K562 (cell line): ENCODE data around the gene RBM26. TPM values are rescaled to one million over a fixed set of nuclear protein-coding genes. Genes with fewer than 3 reads are reported as not detected.
A peak's percentile ranks its signal among the peaks of the same experiment; 100 is the strongest.

Experiments
- ATAC-seq: fragments of 200-7000 bp; cut with Tn5 transposase; 3 replicates; pipeline ENCODE4 v1.9.1; 2020; ENCODE audit warnings: moderate library complexity
- BruUV-seq: library from RNA; stranded (reverse); fragments of 400-500 nt; replicated peaks from 2 replicates; lab custom pipeline; 2021; lab: Mats Ljungman, UMichigan
- CTCF ChIA-PET: fragments of 300-600 bp; formaldehyde crosslinking; extraction: SDS; loops from one replicate; lab custom pipeline; 2021; ENCODE audit warnings: low intra/inter-chr PET ratio; lab: Yijun Ruan, JAX
- POLR2A ChIA-PET: fragments of 300-600, 350-650 bp; sonication (Branson Sonifier 250); formaldehyde crosslinking; extraction: SDS; loops from one replicate; lab custom pipeline; 2021; ENCODE audit warnings: antibody characterized with exemption, inconsistent platforms; lab: Yijun Ruan, JAX
- DNase-seq, 4 experiments: peaks; one replicate each; pipeline versions ENCODE4 v3.0.0 to v3.0.0-alpha.2; 2011 to 2018; ENCODE audit warnings: low spot score in 3 of 4, mixed read lengths in 3 of 4; ENCODE audit errors: extremely low read depth in 1 of 4
- FAIRE-seq: peaks from 2 replicates; lab custom pipeline; 2011; peaks lifted over from hg19 to GRCh38; lab: Jason Lieb, UNC
- H2AFZ ChIP-seq: 2 replicates; pipeline ENCODE4 v1.6.0; 2011; ENCODE audit warnings: low read depth, low read length, control low read depth, inconsistent platforms
- H3K27ac ChIP-seq: fragments of 200-600 bp; 3 replicates; pipeline ENCODE4 v1.8.0; 2011; ENCODE audit warnings: low read depth, mild to moderate bottlenecking, control low read depth, inconsistent platforms, low read length, moderate library complexity, mixed read lengths; ENCODE audit errors: extremely low read depth
- H3K27me3 ChIP-seq, 2 experiments: fragments of 300-600 bp in 1 of 2; 2 replicates in 1 of 2; 3 replicates in 1 of 2; pipeline versions ENCODE4 v1.6.0 to v1.8.0; 2011; ENCODE audit warnings: inconsistent platforms in 2 of 2, low read length in 2 of 2, mild to moderate bottlenecking in 1 of 2, mixed read lengths in 1 of 2, moderate library complexity in 1 of 2; ENCODE audit not compliant: control insufficient read depth in 2 of 2, insufficient read depth in 2 of 2
- H3K36me3 ChIP-seq: fragments of 300-600 bp; 3 replicates; pipeline ENCODE4 v1.8.0; 2011; ENCODE audit warnings: mild to moderate bottlenecking, low read length, inconsistent platforms; ENCODE audit not compliant: control insufficient read depth, insufficient read depth
- H3K4me1 ChIP-seq, 2 experiments: fragments of 200-600 bp in 1 of 2; replicated peaks in 1 of 2; 2 replicates in 1 of 2; 3 replicates in 1 of 2; pipeline versions ENCODE4 v1.5.1 to v1.8.0; 2011; ENCODE audit warnings: inconsistent platforms in 2 of 2, low read length in 2 of 2, mild to moderate bottlenecking in 1 of 2, mixed read lengths in 1 of 2, moderate library complexity in 1 of 2; ENCODE audit not compliant: control insufficient read depth in 2 of 2, insufficient read depth in 2 of 2
- H3K4me2 ChIP-seq: 2 replicates; pipeline ENCODE4 v1.6.1; 2011; ENCODE audit warnings: low read length, control low read depth, inconsistent platforms, mixed read lengths; ENCODE audit not compliant: insufficient read depth
- H3K4me3 ChIP-seq: fragments of 200-600 bp; sonication (generic), shearing (Covaris generic); 2 replicates; pipeline ENCODE4 v1.5.1; 2016; ENCODE audit warnings: control low read depth, inconsistent platforms
- H3K79me2 ChIP-seq: fragments of 200-600 bp; 3 replicates; pipeline ENCODE4 v1.8.0; 2011; ENCODE audit warnings: low read length, inconsistent platforms; ENCODE audit not compliant: control insufficient read depth, insufficient read depth
- H3K9ac ChIP-seq, 2 experiments: 2 replicates each; pipeline versions ENCODE4 v1.6.0 to v1.6.1; 2011; ENCODE audit warnings: low read depth in 2 of 2, low read length in 2 of 2, control low read depth in 1 of 2, inconsistent platforms in 1 of 2, mild to moderate bottlenecking in 1 of 2, mixed read lengths in 1 of 2; ENCODE audit not compliant: insufficient read depth in 1 of 2
- H3K9me1 ChIP-seq: one replicate; pipeline ENCODE4 v1.6.0; 2011; ENCODE audit warnings: inconsistent platforms, mild to moderate bottlenecking, low read length, moderate library complexity; ENCODE audit not compliant: control insufficient read depth, insufficient read depth
- H3K9me3 ChIP-seq: replicated peaks from 2 replicates; pipeline ENCODE4 v1.5.1; 2011; ENCODE audit warnings: low read depth, low read length, inconsistent platforms; ENCODE audit not compliant: control insufficient read depth, insufficient read depth
- H4K20me1 ChIP-seq: replicated peaks from 2 replicates; pipeline ENCODE4 v1.6.1; 2011; ENCODE audit warnings: low read length, inconsistent platforms, mixed read lengths; ENCODE audit not compliant: control insufficient read depth, insufficient read depth
- MAFG ChIP-seq: fragments of 450-650 bp; conservative IDR thresholded peaks from 2 replicates; pipeline ENCODE4 v1.6.1; 2016; ENCODE audit warnings: missing genetic modification characterization, missing compliant biosample characterization
- MCM3 ChIP-seq: fragments of 450-650 bp; IDR thresholded peaks from 2 replicates; pipeline ENCODE4 v1.6.1; 2016
- MEF2D ChIP-seq: conservative IDR thresholded peaks from 2 replicates; pipeline ENCODE4 v1.6.1; 2016; ENCODE audit warnings: low read depth, missing genetic modification characterization, missing compliant biosample characterization
- NR1H2 ChIP-seq: sonication (generic); formaldehyde crosslinking; IDR thresholded peaks from 2 replicates; pipeline ENCODE4 v1.4.0; 2020; ENCODE audit warnings: mild to moderate bottlenecking, missing genetic modification reagents
- SIX5 ChIP-seq, 2 experiments: IDR thresholded peaks; 2 replicates each; pipeline ENCODE4 v1.6.1; 2011; ENCODE audit warnings: low read length in 2 of 2, borderline replicate concordance in 1 of 2, low read depth in 1 of 2, mild to moderate bottlenecking in 1 of 2, moderate library complexity in 1 of 2; ENCODE audit not compliant: insufficient read depth in 1 of 2
- SP1 ChIP-seq: sonication (generic); formaldehyde crosslinking; IDR thresholded peaks from 2 replicates; pipeline ENCODE4 v1.8.1; 2022; ENCODE audit warnings: mild to moderate bottlenecking, missing genetic modification reagents
- TOE1 ChIP-seq, 2 experiments: fragments of 450-650 bp in 1 of 2; sonication (generic) in 1 of 2; formaldehyde crosslinking in 1 of 2; IDR thresholded peaks; 2 replicates each; pipeline versions ENCODE4 v1.7.1 to v1.8.0; 2016 to 2022; ENCODE audit warnings: borderline replicate concordance in 2 of 2, mild to moderate bottlenecking in 2 of 2, antibody characterized with exemption in 1 of 2, inconsistent platforms in 1 of 2, low read depth in 1 of 2, missing genetic modification reagents in 1 of 2, moderate library complexity in 1 of 2
- VEZF1 ChIP-seq: fragments of 200-800 bp; sonication (Bioruptor generic); IDR thresholded peaks from 2 replicates; pipeline ENCODE4 v1.6.1; 2017; ENCODE audit warnings: missing genetic modification characterization, missing compliant biosample characterization
- ZNF24 ChIP-seq: fragments of 450-650 bp; IDR thresholded peaks from 2 replicates; pipeline ENCODE4 v1.6.1; 2016
- ZNF431 ChIP-seq: sonication (generic); formaldehyde crosslinking; IDR thresholded peaks from 2 replicates; pipeline ENCODE4 v1.8.0; 2022; ENCODE audit warnings: mild to moderate bottlenecking, missing genetic modification reagents
- ZNF785 ChIP-seq: fragments of 250-450 bp; sonication (Bioruptor Pico); IDR thresholded peaks from 2 replicates; pipeline ENCODE4 v1.4.0; 2020; ENCODE audit warnings: mild to moderate bottlenecking
- ZNF79 ChIP-seq: fragments of 250-450 bp; sonication (Bioruptor Pico); IDR thresholded peaks from 2 replicates; pipeline ENCODE4 v1.4.0; 2020; ENCODE audit warnings: low read depth, mild to moderate bottlenecking, moderate library complexity
- WGBS: fragments of 100-300 bp; shearing (Covaris generic); methylation state at CpG from one replicate; pipeline ENCODE4 v1.1.6; 2016; ENCODE audit warnings: low coverage, mixed read lengths; ENCODE audit not compliant: insufficient coverage; ENCODE audit errors: missing lambda C conversion rate; 5-methylcytosine and 5-hydroxymethylcytosine counted together
- in situ Hi-C: fragments of 300-500 bp; cut with MboI; formaldehyde crosslinking; loops from 4 replicates; pipeline ENCODE4 v1.15.0; 2018; ENCODE audit warnings: inconsistent platforms, mixed read lengths
- intact Hi-C: fragments of 100-400 bp; cut with micrococcal nuclease; formaldehyde crosslinking; loops from 2 replicates; pipeline ENCODE4 v1.14.2; 2022
- polyA plus RNA-seq, 8 experiments: library from polyadenylated mRNA; depleted of rRNA in 4 of 8; stranded (reverse) in 5 of 8; unstranded in 3 of 8; fragments of >200 nt; fragmentation: Nextera tagmentation in 2 of 8; fragmentation: Illumina TruSeq in 1 of 8; extraction: Ambion mirVana in 2 of 8; extraction: Trizol in 1 of 8; gene quantifications; 2 replicates each; pipeline versions ENCODE4 v1.2.1 to v1.2.3, GENCODE V29; 2011 to 2014; ENCODE audit warnings: inconsistent platforms in 1 of 8, missing spikeins in 1 of 8
- total RNA-seq, 7 experiments: library from RNA; depleted of rRNA in 6 of 7; stranded (reverse); fragments of >200 nt in 6 of 7; fragmentation: Illumina TruSeq in 2 of 7; extraction: Trizol in 2 of 7; gene quantifications; 2 replicates each; pipeline versions ENCODE4 v1.2.1 to v1.2.3, GENCODE V29; 2011 to 2021; ENCODE audit warnings: low replicate concordance in 1 of 7
- TF ChIP-seq, protein P1 (sequence below): IDR thresholded peaks from 2 replicates; pipeline ENCODE4 v1.6.1; 2012; ENCODE audit warnings: low read depth, low read length, improper control_type of control experiment, borderline replicate concordance

RBM26 gene
- total and polyA plus RNA-seq, 9 of the 15 experiments (the other 6 are each of a cell fraction or from before 2014, with no cell fraction given): 10.0 to 42.4 (median 26.4) TPM

DNA sequence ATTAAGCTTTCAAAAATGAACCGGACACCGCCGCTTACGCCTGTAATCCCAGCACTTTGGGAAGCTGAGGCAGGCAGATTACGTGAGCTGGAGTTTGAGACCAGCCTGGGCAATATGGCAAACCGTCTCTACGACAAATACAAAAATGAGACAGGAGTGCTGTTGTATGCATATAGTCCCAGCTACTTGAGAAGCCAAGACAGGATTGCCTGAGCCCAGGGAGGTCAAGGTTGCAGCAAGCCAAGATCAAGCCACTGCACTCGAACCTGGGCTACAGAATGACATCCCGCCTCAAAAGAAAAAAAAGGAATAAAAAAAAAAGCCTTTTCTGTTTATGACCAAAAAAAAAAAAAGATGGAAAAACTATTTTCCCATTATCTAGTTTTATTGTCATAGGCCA is 96.4 kb downstream of the RBM26 start:
- intact Hi-C loops: no loop called here
- no peak overlapping the region for H2AFZ ChIP-seq
- no peak overlapping the region for H3K27ac ChIP-seq
- H4K20me1 ChIP-seq: no peaks in the 10 kb centered on the region; the same call in 1 of the 2 replicates
- no peaks in the 10 kb centered on the region for H3K9me1 ChIP-seq
- H3K36me3 ChIP-seq: peaks cover 4% of the 10 kb centered on the region; the same call in 1 of the 3 replicates
- no peaks in the 10 kb centered on the region for H3K9me3 ChIP-seq
- no peak overlapping the region for H3K9ac ChIP-seq
- BruUV-seq: TSS peak; percentile 15
- no peaks in the 10 kb centered on the region for H3K27me3 ChIP-seq
- no peak overlapping the region for H3K4me3 ChIP-seq
- POLR2A ChIA-PET: no interaction called here
- DNase-seq (no peak), ATAC-seq (peak; percentile 63), FAIRE-seq (no peak)
- no peak overlapping the region for H3K4me2 ChIP-seq
- CTCF ChIA-PET: no interaction called here
- no peaks in the 10 kb centered on the region for H3K79me2 ChIP-seq
- TF ChIP-seq TOE1 (IDR thresholded peaks at IDR 0.05; ENCODE audit: borderline replicate concordance) (no peak), TOE1 (CRISPR knock-in tag; IDR thresholded peaks at IDR 0.05; ENCODE audit: borderline replicate concordance, low read depth) (no peak), MCM3 (no peak), MAFG (no peak), ZNF79 (CRISPR knock-in tag) (no peak), ZNF431 (no peak), SP1 (CRISPR knock-in tag) (no peak)
- 65% methylated on average over 9 of the region's 9 CpGs for WGBS
- in situ Hi-C loops: no loop called here
- no peaks in the 10 kb centered on the region; a peak in 1 of 5 replicates for H3K4me1 ChIP-seq

GRCh38 chr13:79307866-79308298 is 98.2 kb downstream of the RBM26 start:
- 9% methylated on average over 8 of the region's 8 CpGs for WGBS
- TF ChIP-seq ZNF24 (no peak), VEZF1 (CRISPR knock-in tag) (no peak), SIX5 (IDR thresholded peaks at IDR 0.05; ENCODE audit: borderline replicate concordance in 1 of 2, insufficient read depth in 1 of 2, low read depth in 1 of 2, low read length in 2 of 2) (no peak), ZNF785 (CRISPR knock-in tag) (no peak), MEF2D (tag) (no peak), NR1H2 (CRISPR knock-in tag) (no peak)
- TF ChIP-seq, protein P1, sequence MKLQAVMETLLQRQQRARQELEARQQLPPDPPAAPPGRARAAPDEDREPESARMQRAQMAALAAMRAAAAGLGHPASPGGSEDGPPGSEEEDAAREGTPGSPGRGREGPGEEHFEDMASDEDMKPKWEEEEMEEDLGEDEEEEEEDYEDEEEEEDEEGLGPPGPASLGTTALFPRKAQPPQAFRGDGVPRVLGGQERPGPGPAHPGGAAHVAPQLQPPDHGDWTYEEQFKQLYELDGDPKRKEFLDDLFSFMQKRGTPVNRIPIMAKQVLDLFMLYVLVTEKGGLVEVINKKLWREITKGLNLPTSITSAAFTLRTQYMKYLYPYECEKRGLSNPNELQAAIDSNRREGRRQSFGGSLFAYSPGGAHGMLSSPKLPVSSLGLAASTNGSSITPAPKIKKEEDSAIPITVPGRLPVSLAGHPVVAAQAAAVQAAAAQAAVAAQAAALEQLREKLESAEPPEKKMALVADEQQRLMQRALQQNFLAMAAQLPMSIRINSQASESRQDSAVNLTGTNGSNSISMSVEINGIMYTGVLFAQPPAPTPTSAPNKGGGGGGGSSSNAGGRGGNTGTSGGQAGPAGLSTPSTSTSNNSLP: no peak

More at GRCh38 chr13:79307866-79308298, 98.2 kb downstream of the RBM26 start:
- Histone ChIP-seq H3K4me2 (peak overlapping the region; percentile 18; the same call in 1 of the 2 replicates), H3K79me2 (no peaks in the 10 kb centered on the region), H3K9me3 (no peaks in the 10 kb centered on the region), H2AFZ (no peak overlapping the region), H3K36me3 (no peaks in the 10 kb centered on the region), H3K4me3 (no peak overlapping the region), H3K4me1 (no peaks in the 10 kb centered on the region; a peak in 1 of 5 replicates), H3K9ac (no peak overlapping the region), H3K9me1 (no peaks in the 10 kb centered on the region), H3K27me3 (no peaks in the 10 kb centered on the region), H3K27ac (no peak overlapping the region), H4K20me1 (no peaks in the 10 kb centered on the region; the same call in 1 of the 2 replicates)
- no peak for DNase-seq
- BruUV-seq: no TSS peak
- peak; percentile 79 for ATAC-seq
- intact Hi-C loops (no loop called here), in situ Hi-C loops (no loop called here)
- ChIA-PET POLR2A (no interaction called here), CTCF (no interaction called here)
- FAIRE-seq: no peak
